ENCODE results near the gene ACKR3. TPM values are rescaled to one million over a fixed set of nuclear protein-coding genes. Genes with fewer than 3 reads are reported as not detected.

Gene ACKR3
- total RNA-seq, 4 donors from 2014 or later, result 24.9 to 52.9 (median 51.0) TPM

DNA sequence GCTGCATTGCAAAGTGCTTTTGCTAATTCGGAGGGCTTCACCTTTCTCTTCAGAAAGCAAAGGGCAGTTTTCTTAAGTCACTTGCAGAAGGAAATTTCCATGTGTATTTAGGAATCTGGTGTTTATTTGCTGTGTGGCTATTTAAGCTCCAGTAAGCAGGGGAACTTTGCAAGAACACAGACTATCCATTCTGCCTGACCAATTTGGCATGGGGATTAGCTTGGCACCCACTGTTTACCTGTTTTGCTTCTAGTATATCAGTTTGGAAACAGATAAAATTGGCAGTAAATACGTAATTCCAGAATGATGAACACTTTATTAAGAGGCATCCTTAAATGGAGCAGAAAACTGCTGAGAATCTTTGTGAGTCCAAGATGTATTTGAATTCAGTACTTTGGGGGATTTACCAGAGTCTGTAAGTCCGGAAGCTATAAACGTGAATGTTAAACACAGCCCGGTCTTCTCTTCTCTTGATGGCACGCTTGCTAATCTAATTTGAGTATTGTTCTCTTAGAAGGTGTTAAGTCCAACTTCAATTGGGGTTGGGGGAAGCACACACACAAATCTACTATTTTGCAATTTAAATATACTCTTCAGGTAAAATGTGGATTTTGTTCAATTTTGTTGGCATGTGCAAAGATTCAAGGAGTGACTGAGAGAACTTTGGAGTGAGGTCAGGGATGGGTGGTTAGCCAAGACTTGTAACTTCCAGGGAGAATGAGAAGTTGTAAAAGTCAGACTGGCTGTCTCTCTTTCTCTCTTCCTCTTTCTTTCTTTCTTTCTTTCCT is 650 bp downstream of the ACKR3 start:
- H3K27me3 ChIP-seq, result peaks cover 0 to 12% (median 0%) of the 10 kb centered on the region in 4 donors
- TF ChIP-seq EP300 (IDR thresholded peaks at IDR 0.05) (no peak), POLR2AphosphoS5 (IDR thresholded peaks at IDR 0.05) (no peak), CTCF (IDR thresholded peaks at IDR 0.05) (no peak), POLR2A (IDR thresholded peaks at IDR 0.05; ENCODE audit: low read depth) (no peak)
- peaks cover 48 to 86% (median 79%) of the 10 kb centered on the region in 4 donors for H3K4me1 ChIP-seq
- intact Hi-C loops (cut with DNase I), result no loop called here
- H3K4me3 ChIP-seq, result peak overlapping the region; percentile 58 to 63 (median 60)
- 24% methylated on average over 6 of the region's 6 CpGs for WGBS
- no peaks in the 10 kb centered on the region for H3K9me3 ChIP-seq
- no peak for DNase-seq (ENCODE audit: extremely low spot score)
- no peaks in the 10 kb centered on the region for H3K36me3 ChIP-seq
- H3K27ac ChIP-seq (replicated peaks in 1 of 4), result peak overlapping the region; percentile 86 to 93 (median 86)

GRCh38 chr2:236571145-236571544 is 1.5 kb downstream of the ACKR3 start:
- peak overlapping the region; percentile 58 to 63 (median 60) for H3K4me3 ChIP-seq
- H3K27ac ChIP-seq (replicated peaks in 1 of 4), result peak overlapping the region; percentile 86 to 93 (median 86)
- H3K27me3 ChIP-seq, result peaks cover 0 to 12% (median 0%) of the 10 kb centered on the region in 4 donors
- WGBS, result 74% methylated on average over 6 of the region's 6 CpGs
- H3K9me3 ChIP-seq, result no peaks in the 10 kb centered on the region
- no peaks in the 10 kb centered on the region for H3K36me3 ChIP-seq
- TF ChIP-seq POLR2AphosphoS5 (IDR thresholded peaks at IDR 0.05), result no peak
- TF ChIP-seq POLR2A (IDR thresholded peaks at IDR 0.05; ENCODE audit: low read depth), result no peak
- TF ChIP-seq EP300 (IDR thresholded peaks at IDR 0.05), result no peak
- no peak for TF ChIP-seq CTCF (IDR thresholded peaks at IDR 0.05)
- H3K4me1 ChIP-seq, result peaks cover 46 to 89% (median 81%) of the 10 kb centered on the region in 4 donors
- intact Hi-C loops (cut with DNase I), result no loop called here
- no peak for DNase-seq (ENCODE audit: extremely low spot score)

GRCh38 chr2:236572482-236572881 is 2.9 kb downstream of the ACKR3 start:
- 57% methylated on average over 9 of the region's 9 CpGs for WGBS
- TF ChIP-seq POLR2AphosphoS5 (IDR thresholded peaks at IDR 0.05), result peak; percentile 44 to 56
- TF ChIP-seq POLR2A (IDR thresholded peaks at IDR 0.05; ENCODE audit: low read depth), result no peak
- no peak for TF ChIP-seq EP300 (IDR thresholded peaks at IDR 0.05)
- intact Hi-C loops (cut with DNase I), result no loop called here
- DNase-seq (ENCODE audit: extremely low spot score), result no peak
- Histone ChIP-seq H3K36me3 (no peaks in the 10 kb centered on the region), H3K9me3 (no peaks in the 10 kb centered on the region), H3K4me1 (peaks cover 50 to 90% (median 79%) of the 10 kb centered on the region in 4 donors), H3K27ac (replicated peaks in 1 of 4) (peak overlapping the region; percentile 86 to 93 (median 86)), H3K4me3 (peak overlapping the region; percentile 58 to 63 (median 60)), H3K27me3 (peaks cover 0 to 8% (median 0%) of the 10 kb centered on the region in 4 donors)

DNA sequence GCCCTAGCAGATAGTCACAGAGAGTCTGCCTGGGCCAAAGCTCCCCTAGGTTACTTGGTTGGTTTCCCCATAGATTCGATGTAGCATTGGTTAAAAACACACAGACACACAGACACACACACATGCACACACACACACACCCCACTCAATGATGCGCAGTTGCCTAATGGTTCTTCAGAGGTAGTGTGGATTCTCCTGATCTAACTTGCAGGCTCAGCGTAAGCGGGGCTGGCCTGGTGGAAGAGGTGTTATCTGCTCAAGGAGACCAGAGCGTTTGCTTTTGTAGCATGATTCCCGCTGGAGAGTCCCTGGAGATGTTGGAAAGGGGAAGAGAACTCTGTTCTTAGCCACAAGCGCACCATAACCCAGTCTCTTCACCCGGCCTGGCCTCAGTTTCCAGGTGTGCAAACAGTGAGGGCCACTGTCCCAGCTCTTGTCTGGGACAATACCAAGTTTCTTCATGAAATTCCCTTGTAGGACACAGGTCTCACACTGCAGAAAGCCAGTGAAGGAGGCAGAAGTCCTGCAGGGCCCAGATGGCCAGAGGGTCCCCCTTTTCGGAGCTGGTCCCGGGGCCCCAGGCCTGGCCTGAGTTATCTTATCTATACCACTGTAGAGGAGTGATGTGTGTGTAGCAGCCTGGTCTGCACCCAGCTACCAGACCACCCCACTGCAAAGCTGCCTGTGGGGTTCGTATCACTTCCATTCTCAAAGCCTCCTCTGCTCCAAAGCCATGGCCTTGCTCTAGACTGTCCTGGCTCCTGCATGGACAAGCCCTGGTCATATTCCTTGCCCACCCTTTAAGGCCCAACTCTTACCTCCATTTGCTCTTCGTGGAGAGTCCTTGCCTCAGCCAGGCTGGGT is 3.7 kb downstream of the ACKR3 start:
- TF ChIP-seq EP300 (IDR thresholded peaks at IDR 0.05), result no peak
- TF ChIP-seq POLR2AphosphoS5 (IDR thresholded peaks at IDR 0.05), result no peak
- no peak for TF ChIP-seq CTCF (IDR thresholded peaks at IDR 0.05)
- no peak for TF ChIP-seq POLR2A (IDR thresholded peaks at IDR 0.05; ENCODE audit: low read depth)

More for the DNA sequence above, 3.7 kb downstream of the ACKR3 start:
- intact Hi-C loops (cut with DNase I), result no loop called here
- H3K9me3 ChIP-seq, result no peaks in the 10 kb centered on the region
- H3K4me3 ChIP-seq, result peak overlapping the region; percentile 58 to 63 (median 60)
- DNase-seq (ENCODE audit: extremely low spot score), result no peak
- H3K4me1 ChIP-seq, result peaks cover 50 to 90% (median 76%) of the 10 kb centered on the region in 4 donors
- peak overlapping the region; percentile 86 to 93 (median 86) for H3K27ac ChIP-seq (replicated peaks in 1 of 4)
- H3K36me3 ChIP-seq, result no peaks in the 10 kb centered on the region
- 75% methylated on average over 9 of the region's 12 CpGs for WGBS
- no peaks in the 10 kb centered on the region for H3K27me3 ChIP-seq
